Activated CD8-positive, alpha-beta memory T cell treated with anti-CD3 and anti-CD28 coated beads for 24 hours (primary cell): Measurements from ENCODE around the gene PIGH.

ENCODE experiments used
- DNase-seq: peaks from one replicate; pipeline ENCODE4 v3.0.0-alpha.2; 2020

PIGH gene

DNA sequence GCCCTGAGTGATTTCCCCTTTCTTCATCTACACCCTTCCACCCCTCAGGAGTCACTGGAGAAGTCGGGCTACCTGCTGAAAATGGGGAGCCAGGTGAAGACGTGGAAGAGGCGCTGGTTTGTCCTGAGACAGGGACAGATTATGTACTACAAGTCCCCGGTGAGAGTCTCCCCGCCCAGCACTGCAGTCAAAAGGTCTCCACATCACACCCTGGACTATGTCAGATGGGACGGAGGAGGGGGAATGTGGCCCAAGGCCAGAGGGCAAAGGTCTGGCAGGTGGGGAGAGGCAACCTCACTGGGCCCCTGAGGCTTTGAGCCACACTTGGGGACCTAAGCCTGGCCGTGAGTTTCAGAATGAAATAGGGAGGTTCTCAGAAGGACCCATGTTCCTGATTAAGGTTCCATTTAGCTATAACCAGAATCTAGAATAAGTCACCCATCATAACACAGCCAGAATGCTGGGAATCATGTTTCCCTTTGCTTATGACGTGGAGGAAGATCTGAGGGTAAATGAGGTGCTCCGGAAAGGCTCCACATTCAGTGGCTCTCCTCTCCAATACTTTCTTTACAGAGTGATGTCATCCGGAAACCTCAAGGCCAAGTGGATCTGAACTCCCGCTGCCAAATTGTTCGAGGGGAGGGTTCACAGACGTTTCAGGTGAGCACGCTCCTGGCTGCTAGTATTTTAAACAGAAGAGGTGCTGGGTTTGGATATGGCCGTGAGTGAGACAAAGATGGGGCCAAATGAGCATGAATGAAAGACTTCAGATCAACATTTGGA is 26.6 kb downstream of the PIGH start:
- DNase-seq, result no peak

DNA sequence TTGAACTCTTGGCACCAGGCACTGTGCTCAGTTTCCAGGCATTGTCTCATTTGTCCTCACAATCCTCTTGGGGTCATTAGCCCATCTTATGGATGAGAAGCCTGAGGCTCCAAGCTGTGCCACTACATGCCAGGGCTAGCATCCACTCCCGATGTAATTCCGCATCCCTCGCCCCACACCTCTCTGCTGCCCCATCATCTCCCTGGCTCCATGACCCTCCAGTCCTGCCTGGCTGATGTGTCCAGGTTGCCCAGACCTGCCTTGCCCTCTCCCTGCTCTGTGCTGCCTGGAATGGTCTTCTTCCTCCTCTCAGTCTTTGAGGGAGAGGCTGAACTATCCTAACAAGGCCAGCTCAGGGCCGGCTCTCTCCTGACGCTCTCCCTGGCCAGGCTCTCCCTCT is 27.5 kb downstream of the PIGH start:
- no peak for DNase-seq

DNA sequence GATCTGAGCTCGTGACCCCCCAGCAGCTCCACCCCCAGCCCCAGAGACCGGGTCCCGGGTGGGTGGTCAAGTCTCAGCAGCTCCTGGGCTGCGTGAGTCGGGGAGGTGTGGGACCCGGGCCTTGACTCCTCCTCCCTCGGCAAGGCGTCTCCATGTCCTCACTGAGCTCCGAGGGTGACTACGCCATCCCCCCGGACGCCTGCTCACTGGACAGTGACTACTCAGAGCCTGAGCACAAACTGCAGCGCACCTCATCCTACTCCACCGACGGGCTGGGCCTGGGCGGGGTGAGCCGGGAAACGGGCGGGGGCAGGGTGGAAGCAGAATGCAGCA is 28.1 kb downstream of the PIGH start:
- no peak for DNase-seq

DNA sequence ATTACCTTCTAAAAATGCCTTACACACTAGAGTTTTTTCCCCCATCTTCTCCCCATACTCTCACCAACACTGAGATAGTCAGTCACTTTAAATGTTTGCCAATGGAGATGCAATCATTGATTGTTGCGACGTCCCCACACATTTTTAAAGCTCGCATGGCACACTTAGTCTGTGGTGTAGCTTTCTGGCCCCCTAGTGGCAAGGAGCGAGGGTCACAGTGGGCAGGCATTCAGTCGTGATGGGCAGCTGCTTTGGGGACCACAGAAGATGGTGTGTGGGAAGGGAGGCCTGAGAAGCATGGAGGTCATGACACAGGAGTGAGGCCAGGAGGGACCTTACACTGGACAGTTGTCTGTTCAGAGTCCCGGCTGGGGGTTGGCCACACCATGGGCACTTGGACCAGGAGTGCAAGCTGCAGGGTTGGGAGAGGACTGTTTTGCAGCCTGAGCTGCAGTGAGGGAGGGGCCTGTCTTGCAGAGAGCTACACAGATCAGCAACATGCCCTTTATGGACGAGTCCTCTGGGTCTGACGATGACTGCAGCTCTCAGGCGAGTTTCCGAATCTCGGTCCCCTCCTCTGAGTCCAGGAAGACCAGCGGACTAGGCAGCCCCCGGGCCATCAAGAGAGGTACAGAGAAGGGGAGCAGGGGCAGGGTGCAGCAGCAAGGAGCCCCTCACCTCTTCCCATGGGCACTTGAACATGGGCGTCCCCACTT is 28.6 kb downstream of the PIGH start:
- DNase-seq, result peak; percentile 86

DNA sequence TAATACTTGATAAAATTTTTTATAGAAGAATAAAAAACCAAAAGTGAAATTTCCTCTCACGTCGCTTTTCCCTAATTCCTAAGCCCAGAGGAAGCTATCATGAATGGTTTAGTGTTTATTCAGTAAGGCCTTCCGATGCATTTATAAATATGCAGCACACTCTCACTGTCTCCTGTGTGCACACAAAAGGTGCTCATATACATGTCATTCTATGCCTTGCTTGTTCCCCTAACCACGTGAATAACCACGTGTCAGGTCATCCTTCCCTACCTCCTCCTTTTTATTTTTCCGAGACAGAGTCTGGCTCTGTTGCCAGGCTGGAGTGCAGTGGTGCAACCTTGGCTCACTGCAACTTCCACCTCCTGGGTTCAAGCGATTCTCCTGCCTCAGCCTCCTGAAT is 29.6 kb downstream of the PIGH start:
- no peak for DNase-seq

DNA sequence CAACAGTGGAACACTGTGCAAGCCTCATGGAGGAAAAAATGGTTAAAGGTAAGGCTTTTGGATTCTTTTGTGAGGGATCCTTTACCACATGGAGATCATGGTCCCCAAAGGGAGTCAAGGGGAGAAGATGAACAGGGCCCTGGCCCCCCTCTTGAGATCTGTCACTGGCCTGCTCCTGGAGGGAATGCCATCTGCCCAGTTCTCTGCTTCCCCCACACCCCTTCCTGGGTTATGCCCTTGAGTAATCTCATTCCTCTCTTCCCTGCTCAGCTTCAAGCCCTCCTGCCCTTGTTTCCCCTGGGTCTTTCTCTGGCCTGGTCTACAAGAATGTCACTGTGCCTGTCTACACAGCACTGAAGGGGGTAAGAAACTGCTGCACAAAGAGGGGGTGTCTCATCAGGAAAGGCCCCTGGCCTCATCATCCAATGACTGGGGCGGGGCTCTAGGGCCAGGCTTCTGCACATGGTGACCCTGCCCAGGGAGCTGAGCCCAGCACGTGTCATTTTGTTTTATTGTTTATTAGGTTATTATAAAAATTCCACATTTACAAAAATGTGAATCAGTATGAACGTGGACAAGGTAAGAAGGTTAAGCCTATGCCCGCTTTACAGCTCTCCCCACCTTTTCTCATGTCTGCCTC is 30.3 kb downstream of the PIGH start:
- no peak for DNase-seq

DNA sequence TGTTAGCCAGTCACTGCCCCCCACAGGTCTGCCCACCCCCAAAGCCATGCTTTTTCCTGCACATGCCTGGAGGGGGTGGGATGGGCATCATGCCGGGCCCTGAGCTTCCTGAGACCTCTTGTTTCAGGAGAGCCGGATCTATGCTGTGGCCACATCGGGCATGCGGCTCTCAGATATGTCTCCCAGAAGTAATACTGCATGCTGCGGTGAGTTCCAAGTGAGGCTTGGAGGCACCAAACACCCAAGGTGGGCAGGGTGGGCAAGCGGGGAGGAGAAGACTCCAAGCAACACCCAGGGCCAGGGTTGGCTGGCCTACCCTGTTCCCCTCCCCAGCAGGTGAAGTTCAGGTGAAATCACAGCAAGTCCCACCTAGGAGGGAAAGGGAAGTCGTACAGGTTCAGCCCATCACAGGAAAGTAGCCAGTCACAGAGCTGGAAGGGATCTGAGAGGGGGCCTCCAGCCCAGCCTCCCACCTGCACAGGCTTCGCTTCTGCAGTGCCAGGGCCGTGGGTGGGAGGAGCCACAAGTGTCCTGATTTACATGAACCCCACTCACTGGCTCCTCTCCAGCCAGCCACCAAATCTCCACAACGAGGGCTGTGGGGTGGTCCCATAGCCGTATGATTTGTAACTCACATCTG is 30.9 kb downstream of the PIGH start:
- DNase-seq, result no peak

DNA sequence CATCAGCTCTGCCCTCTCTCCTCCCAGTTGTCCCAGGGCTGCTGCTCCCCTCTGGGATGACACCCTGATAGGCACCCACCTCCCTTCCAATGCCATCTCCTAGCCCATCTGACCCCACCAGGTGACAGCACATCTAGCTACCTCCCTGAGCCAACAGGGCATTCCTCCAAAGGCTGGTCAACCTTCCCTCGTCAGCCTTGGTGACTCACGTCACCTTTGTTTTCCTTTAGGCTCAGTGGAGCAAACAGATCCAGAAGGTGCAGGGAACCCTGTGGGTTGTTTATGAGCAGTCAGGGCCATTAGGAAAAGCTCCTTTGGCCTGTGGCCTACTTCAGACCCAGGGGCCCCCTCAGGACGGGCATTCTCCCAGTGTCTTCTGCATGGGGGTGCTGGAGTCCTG is 32.4 kb downstream of the PIGH start:
- DNase-seq, result no peak

DNA sequence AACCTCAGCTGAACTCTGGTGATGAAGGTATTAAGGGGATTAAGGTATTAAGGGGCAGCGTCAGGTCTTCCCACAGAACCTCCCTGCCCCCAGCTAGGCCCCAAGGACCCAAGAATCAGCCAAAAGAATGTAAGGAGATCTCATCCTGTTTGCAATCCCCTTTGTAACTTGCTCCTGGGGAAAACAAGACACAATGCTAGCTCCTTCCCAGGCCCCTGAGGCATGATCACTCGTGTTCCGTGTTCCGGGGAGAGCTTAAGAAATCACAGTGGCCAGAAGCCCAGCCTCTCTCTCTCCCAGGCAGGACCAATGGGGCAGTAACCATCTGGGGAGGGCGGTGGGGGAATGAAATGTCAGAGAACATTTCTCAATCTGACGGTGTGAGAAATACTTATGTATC is 33.2 kb downstream of the PIGH start:
- no peak for DNase-seq

DNA sequence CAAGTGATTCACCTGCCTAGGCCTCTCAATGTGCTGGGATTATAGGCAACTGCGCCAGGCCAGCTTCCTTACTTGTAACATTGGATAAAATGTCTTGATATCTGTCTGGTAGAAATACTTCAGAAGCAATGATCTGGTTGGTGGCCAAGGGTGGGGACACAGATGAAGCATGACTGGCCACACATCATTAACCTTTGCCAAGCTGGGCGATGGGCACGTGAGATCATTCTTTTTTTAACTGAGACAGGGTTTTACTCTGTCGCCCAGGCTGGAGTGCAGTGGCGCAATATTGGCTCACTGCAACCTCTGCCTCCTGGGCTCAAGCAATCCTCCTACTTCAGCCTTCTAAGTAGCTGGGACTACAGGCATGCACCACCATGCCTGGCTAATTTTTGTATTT is 35.8 kb downstream of the PIGH start:
- DNase-seq, result no peak

DNA sequence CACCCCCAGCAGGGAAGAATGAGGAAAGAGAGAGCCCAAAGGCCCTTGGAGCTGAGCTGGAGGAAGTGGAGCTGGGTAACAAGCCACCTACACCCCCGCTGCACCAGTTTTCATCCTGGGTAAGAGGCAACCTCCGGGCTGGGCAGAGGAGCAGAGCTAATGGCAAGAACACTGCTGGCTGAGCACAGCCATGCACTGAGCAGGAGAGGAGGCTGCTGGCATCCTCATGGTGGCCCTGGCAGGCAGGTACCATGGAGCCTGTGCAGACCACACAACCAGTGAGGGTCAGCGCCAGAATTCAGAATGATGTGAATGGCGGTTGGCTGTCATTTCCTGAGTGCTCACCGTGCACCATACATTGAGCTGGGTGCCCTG is 37.3 kb downstream of the PIGH start:
- DNase-seq, result no peak

DNA sequence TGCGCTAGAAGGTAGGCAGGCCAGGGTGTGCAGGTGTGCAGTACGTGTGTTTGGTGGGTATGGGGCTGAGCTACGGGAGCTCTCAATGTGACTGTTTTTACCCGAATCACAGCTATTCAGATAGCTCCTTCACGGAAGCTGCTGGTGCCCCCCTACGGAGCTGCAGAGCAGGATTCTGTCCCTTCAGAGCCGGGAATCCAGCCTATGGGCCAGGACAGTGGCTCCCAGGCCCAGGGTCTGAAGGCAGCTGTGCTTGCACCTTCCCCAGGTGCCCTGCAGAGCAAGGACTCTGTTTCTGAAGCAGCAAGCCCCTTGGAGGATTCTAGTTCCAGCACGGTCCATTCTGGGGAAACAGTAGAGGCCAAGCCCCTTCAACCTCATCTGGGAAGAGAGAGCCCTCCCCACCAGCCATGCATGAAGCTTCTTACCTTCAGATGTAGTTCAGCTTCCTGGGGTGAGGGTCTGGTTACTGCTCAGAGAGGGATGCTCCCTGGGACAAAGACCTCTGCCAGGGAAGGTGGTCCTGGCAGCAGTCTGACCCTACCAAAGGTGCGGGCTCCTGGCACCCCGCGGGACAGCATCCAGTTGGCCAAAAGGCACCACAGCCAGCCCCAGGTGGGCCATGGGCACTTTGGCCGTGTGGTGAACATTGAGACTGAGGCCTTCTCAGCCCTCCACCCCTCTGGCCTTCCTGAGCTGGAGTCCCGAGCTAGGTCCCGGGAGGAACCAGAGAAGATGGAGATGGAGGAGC is 37.9 kb downstream of the PIGH start:
- no peak for DNase-seq

DNA sequence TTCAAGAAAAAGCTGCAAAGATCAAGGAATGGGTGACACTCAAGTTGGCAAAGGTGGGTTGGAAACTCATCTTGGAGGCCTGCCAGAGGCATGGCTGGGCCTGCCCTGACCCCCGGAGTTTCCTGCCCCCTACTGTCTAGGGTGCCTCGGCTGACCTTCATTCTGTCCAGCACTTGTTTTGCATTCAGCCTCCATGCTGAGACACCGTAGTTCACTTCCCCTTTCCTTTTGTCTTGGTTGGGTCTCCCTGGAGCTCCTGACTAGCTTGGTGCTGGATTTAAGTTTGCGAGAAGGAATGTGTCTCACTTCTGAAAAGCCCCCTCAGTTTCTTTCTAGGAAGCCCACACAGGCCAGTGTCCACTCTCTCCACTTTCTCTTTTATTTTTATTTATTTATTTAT is 40.4 kb downstream of the PIGH start:
- no peak for DNase-seq

DNA sequence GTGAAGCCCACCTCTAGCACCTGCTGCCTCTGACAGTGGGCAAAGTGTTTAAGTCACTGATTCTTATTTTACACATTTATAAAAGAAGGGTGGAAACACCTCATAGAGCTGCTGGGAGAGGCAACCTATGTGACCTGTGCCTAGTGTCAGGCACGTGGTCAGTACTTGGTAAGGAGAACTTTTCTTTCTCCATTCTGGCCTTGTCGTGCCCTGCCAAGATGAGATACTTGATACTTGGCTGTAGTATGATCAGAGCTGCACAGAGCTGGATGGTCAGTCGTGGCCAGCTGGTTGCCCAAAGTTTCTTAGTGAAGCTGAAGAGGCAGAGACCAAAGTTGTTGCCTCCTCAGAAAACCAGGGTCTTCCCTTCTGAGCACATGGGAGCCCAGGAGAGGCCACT is 42.4 kb downstream of the PIGH start:
- no peak for DNase-seq

DNA sequence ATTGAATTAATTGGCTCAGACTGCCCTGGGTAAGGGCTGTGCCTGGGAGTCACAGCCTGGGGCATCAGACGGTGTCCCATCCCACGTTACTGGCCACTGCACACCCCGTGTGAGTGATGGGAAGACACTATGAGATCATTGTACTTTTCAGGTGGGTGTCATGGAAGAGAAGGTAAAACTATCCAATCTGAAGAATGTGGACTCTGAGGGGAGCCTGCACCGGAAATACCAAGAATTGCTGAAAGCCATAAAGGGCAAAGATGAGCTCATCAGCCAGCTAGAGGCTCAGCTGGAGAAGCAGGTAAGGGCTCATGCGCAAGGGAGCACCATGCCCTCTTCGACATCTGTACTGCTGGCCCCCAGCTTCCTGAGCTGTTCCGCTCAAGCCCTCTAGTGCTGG is 43.0 kb downstream of the PIGH start:
- no peak for DNase-seq

DNA sequence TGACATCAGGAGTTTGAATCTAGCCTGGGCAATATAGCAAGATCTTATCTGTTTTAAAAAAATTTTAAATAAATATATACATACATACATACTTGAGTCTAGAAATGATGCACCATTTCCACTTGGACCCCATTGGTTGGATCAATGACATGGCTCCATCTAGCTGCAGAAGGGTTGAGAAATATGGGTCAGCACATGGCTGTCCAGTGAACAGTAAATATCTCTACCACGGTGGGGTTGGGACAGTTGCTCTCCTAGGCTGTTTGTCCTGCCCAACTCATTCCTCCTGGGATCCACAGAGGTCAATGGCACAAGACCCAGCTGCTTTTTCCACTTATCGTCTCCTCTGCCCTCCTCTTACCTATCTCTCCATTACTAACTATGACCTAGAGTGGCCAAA is 43.4 kb downstream of the PIGH start:
- no peak for DNase-seq

DNA sequence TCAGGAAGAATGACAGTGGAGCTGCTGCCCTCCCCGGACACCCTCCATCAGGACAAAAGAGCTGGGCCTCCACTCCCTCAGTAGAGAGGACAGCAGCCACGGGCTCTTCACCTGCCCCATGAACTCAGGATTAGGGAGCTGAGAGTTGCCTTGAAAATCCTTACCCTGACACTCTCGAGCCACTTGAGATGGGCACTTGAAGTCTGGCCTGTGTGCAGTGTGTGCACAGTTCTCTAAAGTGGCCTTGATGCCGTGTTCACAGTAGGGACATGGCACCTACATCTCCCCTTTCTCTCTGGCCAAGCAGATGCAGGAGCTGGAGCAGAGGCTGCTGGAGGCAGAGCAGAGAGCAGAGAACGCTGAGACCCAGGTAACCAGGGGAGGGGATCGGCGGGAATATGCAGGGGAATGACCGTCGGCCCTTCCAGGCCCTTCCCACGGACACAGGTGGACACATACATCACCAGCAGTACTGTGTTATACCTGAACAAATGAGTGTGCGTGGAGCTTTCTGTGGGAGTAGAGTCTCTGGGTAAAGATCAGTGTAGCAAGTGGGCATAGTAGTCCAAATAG is 44.5 kb downstream of the PIGH start:
- no peak for DNase-seq

DNA sequence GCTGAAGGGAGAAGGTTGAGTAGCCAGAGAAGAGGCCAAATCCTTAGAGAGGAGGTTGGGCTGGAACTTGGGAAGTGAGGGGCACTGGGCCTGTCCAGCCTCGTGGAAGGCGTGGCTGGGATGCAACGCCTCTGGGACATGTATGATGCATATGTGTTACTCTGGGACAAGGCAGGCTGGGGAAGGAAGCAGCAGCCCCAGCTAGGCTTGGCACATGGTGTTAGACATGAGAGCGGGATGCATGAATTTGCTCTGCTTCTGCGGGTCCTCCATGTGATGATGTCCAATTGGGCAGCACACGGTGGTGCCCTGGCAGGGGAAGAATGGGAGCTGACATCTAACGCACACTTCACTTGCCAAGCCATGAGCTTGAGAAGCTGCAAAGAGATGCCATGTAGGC is 45.7 kb downstream of the PIGH start:
- no peak for DNase-seq

DNA sequence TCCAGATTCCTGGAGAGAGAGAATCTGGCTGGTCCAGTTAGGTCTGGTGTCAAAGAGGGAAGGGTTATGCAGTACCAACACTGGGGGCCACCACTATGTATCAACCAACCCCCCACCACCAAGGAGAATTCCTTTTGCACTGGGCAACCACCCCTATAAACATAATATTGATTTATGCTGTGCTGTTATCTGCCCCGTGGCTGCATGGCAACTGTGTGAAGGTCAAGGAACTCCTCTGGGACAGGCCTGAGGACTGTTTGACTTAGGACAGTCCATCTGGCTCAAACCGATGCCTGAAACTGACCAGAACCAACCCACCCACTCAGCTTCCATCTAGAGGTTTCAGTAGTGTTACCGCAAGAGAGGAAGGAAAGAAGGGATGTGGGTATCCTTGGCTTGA is 46.5 kb downstream of the PIGH start:
- no peak for DNase-seq

DNA sequence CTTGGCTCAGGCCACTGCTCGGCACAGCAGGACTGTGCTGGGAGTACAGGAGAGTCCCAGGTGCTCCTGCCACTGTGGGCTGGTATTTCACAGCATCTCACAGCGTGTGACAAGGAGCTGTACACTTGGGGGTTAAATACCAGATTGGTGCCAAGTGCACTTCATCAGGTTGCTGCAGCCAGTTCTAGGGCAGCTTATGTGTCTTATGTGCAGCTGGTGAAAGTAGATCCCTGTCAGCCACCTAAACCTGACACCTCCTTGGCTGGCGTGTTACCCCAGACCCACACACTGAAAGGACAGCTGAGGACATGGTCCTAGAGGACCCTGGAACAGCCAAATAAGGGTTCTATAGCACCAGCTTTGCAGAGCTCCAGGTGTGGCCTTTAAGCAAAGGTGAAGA is 48.1 kb downstream of the PIGH start:
- no peak for DNase-seq

DNA sequence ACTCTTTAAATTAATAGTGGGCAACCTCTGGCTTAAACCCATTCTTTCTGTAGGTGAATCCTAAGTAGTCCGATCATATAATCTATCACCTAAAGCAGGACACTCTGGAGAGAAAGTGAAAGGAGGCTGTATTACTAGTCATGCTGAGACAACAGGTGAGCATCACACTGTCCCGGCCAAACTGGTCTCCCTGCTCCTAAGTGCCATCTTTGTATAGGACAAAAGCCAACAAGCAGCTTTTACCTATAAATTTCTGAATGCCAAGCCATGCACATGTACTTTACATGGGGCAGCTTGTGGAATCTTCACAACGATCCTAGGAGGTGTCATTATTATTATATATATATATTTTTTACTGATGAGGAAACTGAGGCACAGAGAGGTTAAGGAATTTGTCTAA is 48.9 kb downstream of the PIGH start:
- DNase-seq, result no peak

DNA sequence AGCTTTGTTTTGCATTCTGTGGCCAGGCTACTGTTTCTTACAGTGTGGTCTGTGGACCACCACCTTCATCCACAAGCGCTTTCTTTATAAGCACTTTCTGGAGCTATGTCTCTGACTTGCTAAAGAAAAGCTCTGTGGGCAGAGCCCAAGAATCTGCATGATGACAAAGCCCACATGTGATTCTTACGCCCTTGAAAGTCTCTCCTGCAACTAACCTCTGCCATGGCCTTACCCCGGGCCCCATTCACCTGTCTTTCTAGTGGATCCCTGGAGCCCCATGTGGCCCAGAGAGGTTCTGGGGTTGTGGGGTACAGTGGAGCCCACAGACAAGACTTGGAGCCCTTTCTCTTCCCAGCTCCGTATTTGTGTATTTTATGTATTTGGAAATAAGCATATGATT is 50.3 kb downstream of the PIGH start:
- DNase-seq, result no peak

DNA sequence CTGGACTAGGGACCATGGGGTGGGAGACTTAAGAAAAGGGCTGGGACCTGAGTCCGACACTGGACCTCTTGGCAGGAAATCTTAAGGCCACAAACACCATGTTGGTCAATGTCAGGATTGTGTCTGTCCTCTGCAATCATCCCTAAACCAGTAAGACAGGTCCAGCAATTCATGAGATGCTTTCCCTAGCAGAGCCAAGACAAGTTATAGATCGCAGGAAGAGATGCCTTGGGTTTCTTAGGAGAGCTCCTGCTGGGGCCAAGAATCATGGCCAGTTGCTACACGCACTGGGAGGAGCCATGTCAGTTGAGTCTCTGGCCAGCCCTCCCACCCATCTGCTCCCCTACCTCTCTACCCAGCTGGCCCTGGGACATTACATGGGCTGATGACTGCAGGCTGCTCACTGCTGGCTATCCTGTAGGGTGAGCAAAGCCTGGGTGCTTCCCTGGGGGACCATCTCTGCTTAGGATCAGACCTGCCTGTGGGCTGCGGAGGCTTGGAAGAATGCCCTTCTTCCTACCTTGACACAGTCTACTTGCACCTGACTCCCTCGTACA is 52.8 kb downstream of the PIGH start:
- DNase-seq, result no peak
